ENCODE data around the gene PIRT.
"Not testable (repeated sequence)": the region's sequence is repeated elsewhere in the genome, so short reads cannot be mapped to it uniquely, and the experiment has no call there.

The PIRT gene

GRCh38 chr17:10837921-10838320 is at the start of gene PIRT:
Gene PIRT, minus strand, starts transcription at chr17:10838087. Its CDS starts 12,442 bp downstream, at chr17:10825645.
- DNase-seq = no peak

- no peak for DNase-seq
Observed at GRCh38 chr17:10881959-10882358, 44.1 kb upstream of the PIRT start.

GRCh38 chr17:10879190-10879836 is 41.4 kb upstream of the PIRT start:
- no peak for DNase-seq

DNA sequence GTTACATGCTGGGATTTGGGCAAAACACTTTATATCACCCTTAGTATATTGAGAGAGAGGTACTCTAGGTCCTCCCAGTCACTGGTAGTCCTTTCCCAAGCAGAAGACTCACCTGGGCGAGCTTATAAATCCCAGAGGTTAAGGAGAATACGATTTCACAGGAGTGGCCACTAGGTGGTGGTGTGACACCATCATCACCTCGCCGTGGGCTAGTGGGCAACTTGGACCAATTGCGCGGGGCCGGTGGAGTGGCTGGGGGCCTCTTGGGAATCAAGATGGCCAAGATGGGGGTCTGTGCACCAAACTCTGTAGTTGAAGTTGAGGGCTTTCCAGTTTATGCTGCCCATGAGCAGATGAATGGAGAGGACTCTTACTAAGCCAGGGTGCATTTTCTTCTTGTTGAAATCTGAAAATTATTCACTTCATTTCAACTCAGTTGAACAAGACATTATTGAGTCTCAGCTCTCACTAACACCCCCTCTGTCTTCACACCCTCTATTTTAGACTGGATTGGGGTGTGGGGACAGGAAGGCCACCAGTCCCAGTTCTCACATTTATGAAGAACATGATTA is 38.2 kb upstream of the PIRT start:
- DNase-seq = peak; percentile 1

GRCh38 chr17:10875430-10875851 is 37.6 kb upstream of the PIRT start:
- DNase-seq = peak; percentile 1

- no peak for DNase-seq
Observed at GRCh38 chr17:10871914-10872313, 34.0 kb upstream of the PIRT start.

DNA sequence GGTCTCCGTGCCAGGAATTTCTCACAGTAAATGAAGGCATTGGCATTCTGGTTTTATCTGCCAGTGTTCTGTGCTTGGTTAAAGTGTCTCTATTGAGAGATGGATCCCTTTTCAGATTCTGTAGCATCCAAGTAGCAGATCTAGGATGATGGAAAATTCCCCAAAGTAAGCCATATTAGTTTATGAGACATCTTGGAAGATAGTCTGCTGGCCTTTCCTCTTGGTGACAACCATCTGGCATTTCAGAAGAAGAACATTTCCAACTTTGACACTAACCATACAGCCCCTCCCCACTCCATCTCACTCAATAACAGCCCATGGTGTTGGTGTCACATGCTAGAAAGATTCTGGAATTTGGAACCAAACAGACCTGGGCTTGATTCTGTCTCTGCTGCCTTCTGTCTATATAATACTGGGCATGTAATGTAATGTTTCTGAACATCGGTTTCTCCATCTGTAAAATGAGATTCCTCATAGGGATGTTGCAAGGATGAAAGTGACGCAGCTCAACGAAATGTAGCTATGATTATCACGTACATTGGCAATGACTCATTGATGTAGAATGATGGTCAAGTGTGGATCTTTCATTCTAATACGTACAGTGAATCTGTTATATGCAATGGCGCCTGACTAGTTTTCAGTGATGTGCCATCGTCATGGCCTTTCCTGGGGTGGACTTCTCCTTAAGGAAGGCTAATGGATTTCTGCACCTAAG is 32.6 kb upstream of the PIRT start:
- no peak for DNase-seq

- not testable (repeated sequence) for DNase-seq
Observed at GRCh38 chr17:10868744-10869143, 30.9 kb upstream of the PIRT start.

GRCh38 chr17:10859051-10859450 is 21.2 kb upstream of the PIRT start:
- no peak for DNase-seq

GRCh38 chr17:10857976-10858375 is 20.1 kb upstream of the PIRT start:
- no peak for DNase-seq

- DNase-seq = not testable (repeated sequence)
Observed at GRCh38 chr17:10846636-10847035, 8.7 kb upstream of the PIRT start.

DNA sequence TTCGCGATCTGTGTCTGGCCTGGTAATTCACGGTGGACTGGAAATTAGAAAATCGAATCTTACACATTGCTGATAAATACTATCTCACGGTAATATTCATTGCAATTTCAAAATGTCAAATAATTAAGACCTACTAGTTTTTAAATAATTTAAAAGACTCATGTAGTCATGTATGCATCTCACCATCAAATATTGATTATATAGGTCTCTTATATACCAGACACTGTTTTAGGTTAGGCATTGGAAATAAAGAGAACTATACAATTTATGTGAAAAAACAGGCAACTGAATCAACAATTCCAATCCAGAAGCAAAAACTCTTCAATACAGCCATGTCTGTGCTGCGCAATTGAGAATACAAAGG is 7.5 kb upstream of the PIRT start:
- no peak for DNase-seq

DNA sequence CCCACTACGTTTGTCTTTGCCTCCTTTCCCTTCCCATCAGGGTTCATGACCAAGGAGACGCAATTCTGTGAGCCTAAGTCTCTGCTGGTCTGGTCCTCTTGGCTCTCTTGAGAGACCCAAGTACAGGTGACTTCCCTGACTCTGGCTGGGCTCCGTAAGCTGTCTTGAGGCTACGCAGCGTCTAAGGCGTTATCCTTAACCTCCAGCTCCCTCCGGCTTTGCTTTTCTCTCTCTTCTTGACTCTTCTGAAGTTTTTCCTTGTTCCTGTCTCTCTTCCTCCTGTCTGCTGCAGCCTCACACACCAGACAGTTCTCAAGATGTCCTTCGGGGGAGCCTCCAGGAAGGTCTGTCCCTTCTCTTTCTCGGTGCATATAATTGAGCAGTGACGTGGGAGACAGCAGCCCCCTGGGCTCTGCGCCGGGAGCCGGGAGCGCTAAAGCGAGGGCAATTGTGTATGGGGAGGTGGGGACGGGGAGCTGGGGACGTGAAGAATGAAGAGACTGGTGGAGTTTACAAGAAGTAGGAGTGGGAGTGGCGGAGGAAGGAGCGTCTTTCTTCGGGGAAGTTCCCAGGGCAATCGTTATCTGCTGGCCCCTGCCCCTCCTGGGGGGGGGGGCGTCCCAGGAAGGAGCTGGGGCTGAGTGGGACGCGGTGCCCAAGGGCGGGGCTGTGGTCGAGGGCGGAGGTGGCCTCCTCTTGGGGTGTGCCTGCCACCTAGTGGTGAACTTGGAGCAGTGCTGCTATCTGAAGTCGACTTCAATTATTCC is 6.9 kb upstream of the PIRT start:
- DNase-seq = peak; percentile 73

GRCh38 chr17:10843811-10844210 is 5.9 kb upstream of the PIRT start:
- DNase-seq = no peak

GRCh38 chr17:10842658-10843057 is 4.8 kb upstream of the PIRT start:
- no peak for DNase-seq

- no peak for DNase-seq
Observed at GRCh38 chr17:10838682-10839081, 795 bp upstream of the PIRT start.

- DNase-seq = no peak
Observed at GRCh38 chr17:10836966-10837590, 809 bp downstream of the PIRT start.

- DNase-seq = no peak
Observed at GRCh38 chr17:10836145-10836544, 1.7 kb downstream of the PIRT start.

DNA sequence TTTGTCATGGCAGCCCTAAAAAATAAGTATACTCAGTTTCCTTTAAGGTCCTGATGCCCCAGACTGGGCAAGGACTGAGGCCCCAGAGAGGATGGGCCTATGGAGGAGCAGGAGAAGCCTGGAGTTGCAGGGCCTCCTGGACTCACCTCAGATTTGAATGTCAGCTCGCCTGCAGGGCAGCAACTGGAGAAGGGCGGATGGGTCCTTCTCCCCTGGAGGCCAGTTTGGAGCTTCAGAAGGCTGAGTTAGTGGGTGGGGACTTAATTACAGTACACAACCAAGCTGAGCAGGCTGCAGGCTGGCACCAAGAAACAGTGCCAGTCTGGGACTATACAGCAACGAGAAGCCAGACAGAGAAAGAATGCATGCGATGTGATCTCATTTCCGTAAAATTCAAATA is 6.2 kb downstream of the PIRT start:
- no peak for DNase-seq

DNA sequence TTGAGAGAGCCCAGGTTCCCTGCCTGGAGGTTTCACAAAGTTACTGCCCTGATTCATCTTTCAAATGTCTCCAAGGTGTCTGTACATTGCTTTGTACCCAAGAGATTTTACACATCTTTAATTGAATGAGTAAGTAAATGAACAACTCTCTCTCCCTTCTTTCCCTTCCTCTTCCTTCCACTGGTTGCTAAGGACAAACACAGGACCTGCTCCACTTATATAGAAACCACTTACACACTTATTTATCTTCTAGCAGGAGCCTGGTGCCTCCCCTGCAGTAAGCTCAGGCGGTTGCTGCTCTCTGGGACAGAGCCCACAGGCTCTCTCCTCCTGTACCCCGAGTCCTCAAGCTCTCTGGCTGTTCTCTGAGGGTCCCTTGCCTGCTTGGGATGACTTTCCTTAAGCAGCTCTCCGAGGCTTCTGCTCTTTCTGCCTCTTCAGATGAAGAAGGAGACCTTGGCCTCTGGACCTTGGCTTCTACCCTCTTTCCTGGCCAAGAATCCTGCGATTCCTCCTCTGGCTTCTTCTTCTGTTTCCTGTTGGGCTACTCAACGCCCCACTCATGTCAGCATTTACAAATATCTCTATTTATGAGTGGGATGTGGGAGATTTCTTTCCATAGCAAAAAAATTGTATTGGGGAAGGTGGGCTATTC is 9.9 kb downstream of the PIRT start:
- no peak for DNase-seq

GRCh38 chr17:10824874-10825273 is 13.0 kb downstream of the PIRT start:
- DNase-seq = no peak

DNA sequence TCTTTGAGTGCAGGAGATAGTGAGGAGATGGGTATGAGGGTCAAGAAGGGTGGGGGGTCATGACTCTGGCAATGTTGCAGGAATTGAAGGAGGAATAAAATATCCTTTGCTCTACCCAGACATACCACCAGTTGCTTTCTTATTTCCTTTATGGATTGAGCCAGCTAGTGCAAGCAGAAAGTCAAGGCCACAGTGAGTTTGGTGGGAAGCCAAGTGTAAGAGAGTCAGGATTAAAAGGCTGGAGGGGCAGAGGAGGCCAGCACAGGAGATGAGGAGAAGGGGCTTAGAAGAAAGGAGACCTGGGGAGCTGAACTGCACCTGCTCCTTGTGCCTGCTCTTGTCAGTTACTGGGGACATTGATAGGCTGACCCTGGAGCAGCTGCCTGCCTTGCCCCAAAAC is 16.1 kb downstream of the PIRT start:
- no peak for DNase-seq

DNA sequence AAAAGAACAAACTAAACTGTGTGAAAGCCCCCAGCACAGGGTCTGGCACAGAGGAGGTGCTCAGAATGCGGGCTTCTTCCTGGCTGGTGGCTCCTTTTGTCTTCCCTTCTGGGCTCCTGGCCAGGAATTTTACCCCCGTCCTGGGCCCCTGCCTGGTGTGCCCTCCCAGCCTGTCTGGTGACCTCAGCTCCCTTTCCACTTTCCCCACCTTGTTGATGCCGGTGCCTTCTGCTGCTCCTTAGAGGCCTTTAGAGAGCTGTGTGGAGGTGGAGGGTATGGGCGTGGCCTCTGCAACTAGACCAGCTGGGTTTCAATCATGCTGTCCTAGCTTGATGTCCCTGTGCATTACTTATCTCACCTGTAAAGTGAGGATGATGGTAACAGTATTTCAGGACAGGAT is 16.8 kb downstream of the PIRT start:
- DNase-seq = no peak

Data from CD4-positive, alpha-beta T cell treated with Interleukin-21 for 1 hour (primary cell).